RWPE2 (cell line): ENCODE data around the gene DSCAM.

ENCODE experiments used
- ATAC-seq: fragments of 200-7000 bp; cut with Tn5 transposase; 3 replicates; pipeline ENCODE4 v1.9.1; 2021; ENCODE audit warnings: low read depth
- DNase-seq: peaks from one replicate; pipeline ENCODE4 v3.0.0-alpha.2; 2020; ENCODE audit warnings: low spot score
- H3K27ac ChIP-seq: fragments of 450-650 bp; 2 replicates; pipeline ENCODE4 v1.5.1; 2017; ENCODE audit warnings: mild to moderate bottlenecking; ENCODE audit not compliant: poor library complexity, severe bottlenecking
- H3K27me3 ChIP-seq: fragments of 250-450 bp; sonication (Bioruptor Pico); 2 replicates; pipeline ENCODE4 v1.5.1; 2021; ENCODE audit warnings: mild to moderate bottlenecking, moderate library complexity; ENCODE audit not compliant: insufficient read depth, poor library complexity, severe bottlenecking
- H3K36me3 ChIP-seq: fragments of 250-450 bp; sonication (Bioruptor Pico); 2 replicates; pipeline ENCODE4 v1.5.1; 2020; ENCODE audit warnings: low read depth, mild to moderate bottlenecking, moderate library complexity
- H3K4me1 ChIP-seq: fragments of 250-450 bp; sonication (Bioruptor Pico); 2 replicates; pipeline ENCODE4 v1.5.1; 2021; ENCODE audit warnings: mild to moderate bottlenecking, moderate library complexity; ENCODE audit not compliant: insufficient read depth, poor library complexity, severe bottlenecking
- H3K4me3 ChIP-seq: fragments of 250-450 bp; sonication (Bioruptor Pico); 2 replicates; pipeline ENCODE4 v1.5.1; 2021; ENCODE audit warnings: mild to moderate bottlenecking, moderate library complexity; ENCODE audit not compliant: severe bottlenecking
- H3K9me3 ChIP-seq: fragments of 250-450 bp; sonication (Bioruptor Pico); 2 replicates; pipeline ENCODE4 v1.5.1; 2021; ENCODE audit warnings: mild to moderate bottlenecking, moderate library complexity; ENCODE audit not compliant: severe bottlenecking
- CTCF ChIP-seq: fragments of 450-650 bp; IDR thresholded peaks from one replicate; pipeline ENCODE4 v1.5.1; 2017; ENCODE audit warnings: mild to moderate bottlenecking, moderate library complexity; ENCODE audit not compliant: poor library complexity, severe bottlenecking

The DSCAM gene

GRCh38 chr21:40011371-40011770, 835.6 kb downstream of the DSCAM start:
- H3K4me1 ChIP-seq, result no peaks in the 10 kb centered on the region
- H3K9me3 ChIP-seq, result no peaks in the 10 kb centered on the region
- no peak overlapping the region for H3K27ac ChIP-seq
- H3K4me3 ChIP-seq, result no peak overlapping the region
- no peaks in the 10 kb centered on the region for H3K27me3 ChIP-seq
- ATAC-seq (no peak), DNase-seq (no peak)
- H3K36me3 ChIP-seq, result no peaks in the 10 kb centered on the region
- no peak for TF ChIP-seq CTCF

GRCh38 chr21:40002978-40003377, 844.0 kb downstream of the DSCAM start:
- no peaks in the 10 kb centered on the region for H3K9me3 ChIP-seq
- DNase-seq (no peak), ATAC-seq (no peak)
- no peak overlapping the region for H3K4me3 ChIP-seq
- TF ChIP-seq CTCF, result no peak
- H3K27me3 ChIP-seq, result no peaks in the 10 kb centered on the region
- no peak overlapping the region for H3K27ac ChIP-seq
- no peaks in the 10 kb centered on the region for H3K4me1 ChIP-seq
- no peaks in the 10 kb centered on the region for H3K36me3 ChIP-seq

GRCh38 chr21:39984286-39984991, 862.5 kb downstream of the DSCAM start:
- H3K9me3 ChIP-seq, result no peaks in the 10 kb centered on the region
- TF ChIP-seq CTCF, result no peak
- DNase-seq, result no peak
- no peaks in the 10 kb centered on the region for H3K27me3 ChIP-seq
- no peak overlapping the region for H3K27ac ChIP-seq
- no peak for ATAC-seq
- no peaks in the 10 kb centered on the region for H3K36me3 ChIP-seq
- no peaks in the 10 kb centered on the region for H3K4me1 ChIP-seq
- no peak overlapping the region for H3K4me3 ChIP-seq

GRCh38 chr21:39980241-39980820, 866.6 kb downstream of the DSCAM start:
- H3K9me3 ChIP-seq, result no peaks in the 10 kb centered on the region
- DNase-seq (no peak), ATAC-seq (no peak)
- no peak overlapping the region for H3K4me3 ChIP-seq
- no peak for TF ChIP-seq CTCF
- no peaks in the 10 kb centered on the region for H3K4me1 ChIP-seq
- no peaks in the 10 kb centered on the region for H3K36me3 ChIP-seq
- H3K27me3 ChIP-seq, result peaks cover 3% of the 10 kb centered on the region
- H3K27ac ChIP-seq, result no peak overlapping the region

- DNase-seq, result no peak
- H3K27me3 ChIP-seq, result peaks cover 3% of the 10 kb centered on the region
- no peak overlapping the region for H3K4me3 ChIP-seq
- H3K27ac ChIP-seq, result no peak overlapping the region
- no peak for TF ChIP-seq CTCF
- H3K36me3 ChIP-seq, result no peaks in the 10 kb centered on the region
- ATAC-seq, result no peak
- no peaks in the 10 kb centered on the region for H3K9me3 ChIP-seq
- no peaks in the 10 kb centered on the region for H3K4me1 ChIP-seq
These were observed 867.6 kb downstream of the DSCAM start for GRCh38 chr21:39979321-39979720.
